Naive thymus-derived CD4-positive, alpha-beta T cell (primary cell): ENCODE data around the gene USP33. TPM values are rescaled to one million over a fixed set of nuclear protein-coding genes. Genes with fewer than 3 reads are reported as not detected.

Source experiments
- polyA plus RNA-seq, 2 donors: library from polyadenylated mRNA; unstranded; fragments of 300-500 nt; fragmentation: Illumina TruSeq; gene quantifications; one replicate each; pipeline ENCODE4 v1.2.3, GENCODE V29; 2021
- total RNA-seq, 6 experiments: library from RNA in 5 of 6; stranded (reverse) in 5 of 6; gene quantifications; 1 replicate in 5 of 6; 2 replicates in 1 of 6; pipeline ENCODE4 v1.2.3 and lab custom pipeline; 2021 to 2026

USP33 gene
- total and polyA plus RNA-seq, 7 experiments from 2014 or later = 42.0 to 101 (median 71.5) TPM

Other genes with a start within 250 kb of the USP33 start
- gene ZZZ3, start 77.2 kb downstream of the USP33 start, total RNA-seq = 10 to 100 TPM; 40.9 to 76.1 (median 59.5) TPM
- 10 to 100 TPM; 33.5 to 42.2 TPM for gene ZZZ3, start 77.2 kb downstream of the USP33 start, polyA plus RNA-seq
- gene MIGA1, start 19.8 kb upstream of the USP33 start, total RNA-seq = 10 to 100 TPM; 12.1 to 23.5 (median 15.9) TPM
- gene MIGA1, start 19.8 kb upstream of the USP33 start, polyA plus RNA-seq = 10 to 100 TPM in 1 of 2 donors, 1 to 10 TPM in 1; 8.8 to 11.6 TPM
- gene NEXN, start 128.8 kb upstream of the USP33 start, total RNA-seq = 1 to 10 TPM in 2 of 5 experiments, under 1 TPM in 3; 0.48 to 2.6 (median 0.78) TPM
- gene NEXN, start 128.8 kb upstream of the USP33 start, polyA plus RNA-seq = 1 to 10 TPM in 1 of 2 donors, under 1 TPM in 1; 0.33 to 1.4 TPM
- gene FUBP1, start 219.2 kb upstream of the USP33 start, total RNA-seq = 100 to 1,000 TPM; 182 to 253 (median 224) TPM
- gene FUBP1, start 219.2 kb upstream of the USP33 start, polyA plus RNA-seq = 10 to 100 TPM; 58.0 to 61.8 TPM
- 10 to 100 TPM; 11.4 to 20.1 (median 18.2) TPM for gene DNAJB4, start 245.1 kb upstream of the USP33 start, total RNA-seq
- gene DNAJB4, start 245.1 kb upstream of the USP33 start, polyA plus RNA-seq = 1 to 10 TPM; 5.9 to 7.2 TPM